ENCODE measurements around the gene PDE8A. TPM values are rescaled to one million over a fixed set of nuclear protein-coding genes. Genes with fewer than 3 reads are reported as not detected.

The PDE8A gene
- total RNA-seq, 5 donors from 2014 or later (not counting 1 experiment from before 2014, with no cell fraction given) = 21.5 to 33.7 (median 25.1) TPM

DNA sequence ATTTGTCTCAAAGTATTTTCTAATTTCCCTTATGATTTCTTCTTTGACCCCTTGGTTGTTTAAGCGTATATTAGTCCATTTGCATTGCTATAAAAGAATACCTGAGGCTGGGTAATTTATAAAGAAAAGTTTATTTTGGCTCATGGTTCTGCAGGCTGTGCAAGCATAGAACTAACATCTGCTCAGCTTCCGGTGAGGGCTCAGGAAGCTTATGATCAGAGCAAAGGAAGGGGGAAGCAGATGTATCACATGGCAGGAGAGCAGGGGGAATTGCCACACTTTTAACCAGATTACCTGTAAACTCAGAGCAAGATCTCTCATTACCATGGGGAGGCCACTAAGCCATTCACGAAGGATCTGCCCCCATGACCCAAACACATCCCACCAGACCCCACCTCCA lies 148.2 kb downstream of the PDE8A start:
- Histone ChIP-seq H3K27ac (ENCODE audit: low read length) (no peak overlapping the region), H3K4me1 (ENCODE audit: control insufficient read depth in 1 of 2, extremely low read depth in 1 of 2, insufficient read depth in 2 of 2, low read length in 2 of 2) (no peaks in the 10 kb centered on the region), H3K4me3 (ENCODE audit: control insufficient read depth in 1 of 2, extremely low read depth in 1 of 2, low read length in 1 of 2) (no peak overlapping the region), H3K36me3 (ENCODE audit: control insufficient read depth in 2 of 2, extremely low read depth in 1 of 2, insufficient read depth in 1 of 2, low read length in 1 of 2) (peaks cover 4 to 9% of the 10 kb centered on the region in 2 donors), H3K27me3 (replicated peaks in 1 of 2; ENCODE audit: control insufficient read depth in 2 of 2, extremely low read depth in 1 of 2, insufficient read depth in 2 of 2, low read length in 1 of 2) (no peaks in the 10 kb centered on the region), H3K9me3 (no peaks in the 10 kb centered on the region)
- CTCF ChIA-PET = no interaction called here
- POLR2A ChIA-PET = no interaction called here
- Mint-ChIP-seq H3K4me3 (no peak overlapping the region), H3K27me3 (no peaks in the 10 kb centered on the region), H3K27ac (no peak overlapping the region), H3K36me3 (peaks cover 84% of the 10 kb centered on the region), H3K9me3 (peaks cover 2 to 4% (median 3%) of the 10 kb centered on the region in 3 donors), H3K4me1 (no peaks in the 10 kb centered on the region)
- DNase-seq (no peak), ATAC-seq (replicated peaks in 1 of 4) (no peak)
- WGBS (ENCODE audit: insufficient coverage) = 100% methylated on average over 1 of the region's 3 CpGs

GRCh38 chr15:85131915-85132314 lies 150.3 kb downstream of the PDE8A start:
- ATAC-seq (replicated peaks in 1 of 4) (no peak), DNase-seq (no peak)
- H3K4me3 Mint-ChIP-seq = no peak overlapping the region
- H3K4me1 Mint-ChIP-seq = no peaks in the 10 kb centered on the region
- ChIA-PET CTCF (no interaction called here), POLR2A (no interaction called here)
- H3K4me1 ChIP-seq (ENCODE audit: control insufficient read depth in 1 of 2, extremely low read depth in 1 of 2, insufficient read depth in 2 of 2, low read length in 2 of 2) = no peaks in the 10 kb centered on the region
- no peak overlapping the region for H3K27ac Mint-ChIP-seq
- no peaks in the 10 kb centered on the region for H3K27me3 Mint-ChIP-seq
- H3K36me3 ChIP-seq (ENCODE audit: control insufficient read depth in 2 of 2, extremely low read depth in 1 of 2, insufficient read depth in 1 of 2, low read length in 1 of 2) = peaks cover 4 to 21% of the 10 kb centered on the region in 2 donors
- H3K9me3 ChIP-seq = no peaks in the 10 kb centered on the region
- H3K4me3 ChIP-seq (ENCODE audit: control insufficient read depth in 1 of 2, extremely low read depth in 1 of 2, low read length in 1 of 2) = no peak overlapping the region
- H3K27ac ChIP-seq (ENCODE audit: low read length) = no peak overlapping the region
- no CpG with 5 or more reads among the region's 1 CpG for WGBS (ENCODE audit: insufficient coverage)
- H3K27me3 ChIP-seq (replicated peaks in 1 of 2; ENCODE audit: control insufficient read depth in 2 of 2, extremely low read depth in 1 of 2, insufficient read depth in 2 of 2, low read length in 1 of 2) = no peaks in the 10 kb centered on the region
- peaks cover 84% of the 10 kb centered on the region for H3K36me3 Mint-ChIP-seq
- H3K9me3 Mint-ChIP-seq = peaks cover 2 to 4% (median 3%) of the 10 kb centered on the region in 3 donors

DNA sequence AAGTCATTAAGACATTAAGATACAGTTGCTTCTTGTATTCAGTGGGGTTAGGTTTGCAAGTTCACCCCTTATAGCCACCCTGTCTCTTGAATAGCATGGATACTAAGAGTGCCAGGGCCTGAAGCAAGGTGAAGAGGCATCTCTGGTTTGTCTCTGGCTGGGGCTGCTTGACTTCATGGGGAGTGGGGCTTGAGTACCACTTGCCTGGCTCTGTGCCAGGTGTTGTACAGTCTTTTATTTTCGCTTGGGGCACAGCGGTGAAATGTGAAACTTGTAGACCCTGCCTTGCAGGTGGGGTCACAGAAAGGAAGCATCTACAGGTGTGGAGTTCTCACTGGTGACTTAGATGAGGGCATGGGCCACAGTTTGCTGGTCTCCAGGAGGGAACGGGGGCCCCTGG lies 152.1 kb downstream of the PDE8A start:
- Mint-ChIP-seq H3K36me3 (peaks cover 83% of the 10 kb centered on the region), H3K4me1 (no peaks in the 10 kb centered on the region), H3K27me3 (no peaks in the 10 kb centered on the region), H3K4me3 (no peak overlapping the region), H3K27ac (no peak overlapping the region), H3K9me3 (peaks cover 2 to 4% (median 3%) of the 10 kb centered on the region in 3 donors)
- Histone ChIP-seq H3K36me3 (ENCODE audit: control insufficient read depth in 2 of 2, extremely low read depth in 1 of 2, insufficient read depth in 1 of 2, low read length in 1 of 2) (peaks cover 12 to 30% of the 10 kb centered on the region in 2 donors), H3K27me3 (replicated peaks in 1 of 2; ENCODE audit: control insufficient read depth in 2 of 2, extremely low read depth in 1 of 2, insufficient read depth in 2 of 2, low read length in 1 of 2) (no peaks in the 10 kb centered on the region), H3K4me3 (ENCODE audit: control insufficient read depth in 1 of 2, extremely low read depth in 1 of 2, low read length in 1 of 2) (no peak overlapping the region), H3K4me1 (ENCODE audit: control insufficient read depth in 1 of 2, extremely low read depth in 1 of 2, insufficient read depth in 2 of 2, low read length in 2 of 2) (no peaks in the 10 kb centered on the region), H3K27ac (ENCODE audit: low read length) (no peak overlapping the region), H3K9me3 (no peaks in the 10 kb centered on the region)
- WGBS (ENCODE audit: insufficient coverage) = 92% methylated on average over 3 of the region's 3 CpGs
- DNase-seq (no peak), ATAC-seq (replicated peaks in 1 of 4) (no peak)
- ChIA-PET CTCF (no interaction called here), POLR2A (no interaction called here)

DNA sequence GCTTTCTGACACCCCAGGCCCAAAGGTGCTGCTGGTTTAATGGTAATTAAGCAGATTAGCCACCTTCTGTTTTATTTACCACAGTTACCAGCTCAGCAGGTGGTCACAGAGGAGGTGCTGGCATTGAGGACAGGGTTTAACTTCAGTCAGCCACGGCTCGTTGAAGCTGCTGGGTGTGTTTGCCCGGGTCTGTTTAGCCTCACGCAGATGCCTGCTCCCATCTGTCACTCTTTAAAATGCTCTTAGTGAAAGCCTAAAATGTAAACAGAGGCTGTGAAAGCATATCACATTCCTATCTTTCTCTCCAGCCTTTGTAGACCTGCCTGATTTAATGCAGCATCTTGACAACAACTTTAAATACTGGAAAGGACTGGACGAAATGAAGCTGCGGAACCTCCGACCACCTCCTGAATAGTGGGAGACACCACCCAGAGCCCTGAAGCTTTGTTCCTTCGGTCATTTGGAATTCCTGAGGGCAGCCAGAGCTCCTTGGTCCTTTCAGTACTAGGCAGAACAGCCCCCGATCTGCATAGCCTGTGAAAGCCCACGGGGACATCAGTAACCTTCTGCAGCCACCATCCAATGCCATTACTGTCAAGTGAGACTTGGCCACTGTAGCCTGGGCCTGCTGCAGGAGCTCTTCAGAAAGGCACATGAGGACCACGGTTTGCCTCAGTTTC lies 156.0 kb downstream of the PDE8A start:
- Histone ChIP-seq H3K27ac (ENCODE audit: low read length) (no peak overlapping the region), H3K27me3 (replicated peaks in 1 of 2; ENCODE audit: control insufficient read depth in 2 of 2, extremely low read depth in 1 of 2, insufficient read depth in 2 of 2, low read length in 1 of 2) (no peaks in the 10 kb centered on the region), H3K36me3 (ENCODE audit: control insufficient read depth in 2 of 2, extremely low read depth in 1 of 2, insufficient read depth in 1 of 2, low read length in 1 of 2) (peaks cover 12 to 33% of the 10 kb centered on the region in 2 donors), H3K9me3 (no peaks in the 10 kb centered on the region), H3K4me1 (ENCODE audit: control insufficient read depth in 1 of 2, extremely low read depth in 1 of 2, insufficient read depth in 2 of 2, low read length in 2 of 2) (no peaks in the 10 kb centered on the region), H3K4me3 (ENCODE audit: control insufficient read depth in 1 of 2, extremely low read depth in 1 of 2, low read length in 1 of 2) (no peak overlapping the region)
- Mint-ChIP-seq H3K4me1 (no peaks in the 10 kb centered on the region), H3K36me3 (peaks cover 59% of the 10 kb centered on the region), H3K27me3 (no peaks in the 10 kb centered on the region), H3K4me3 (no peak overlapping the region), H3K9me3 (peaks cover 0 to 2% (median 0%) of the 10 kb centered on the region in 3 donors), H3K27ac (no peak overlapping the region)
- POLR2A ChIA-PET = no interaction called here
- CTCF ChIA-PET = no interaction called here
- DNase-seq (no peak), ATAC-seq (replicated peaks in 1 of 4) (no peak)
- 86% methylated on average over 7 of the region's 11 CpGs for WGBS (ENCODE audit: insufficient coverage)

GRCh38 chr15:85139391-85139790 lies 157.7 kb downstream of the PDE8A start:
- ATAC-seq (replicated peaks in 1 of 4) (no peak), DNase-seq (no peak)
- no peaks in the 10 kb centered on the region for H3K9me3 ChIP-seq
- 80% methylated on average over 1 of the region's 2 CpGs for WGBS (ENCODE audit: insufficient coverage)
- H3K36me3 Mint-ChIP-seq = peaks cover 44% of the 10 kb centered on the region
- no peaks in the 10 kb centered on the region for H3K4me1 ChIP-seq (ENCODE audit: control insufficient read depth in 1 of 2, extremely low read depth in 1 of 2, insufficient read depth in 2 of 2, low read length in 2 of 2)
- no peak overlapping the region for H3K4me3 ChIP-seq (ENCODE audit: control insufficient read depth in 1 of 2, extremely low read depth in 1 of 2, low read length in 1 of 2)
- POLR2A ChIA-PET = no interaction called here
- H3K9me3 Mint-ChIP-seq = no peaks in the 10 kb centered on the region
- H3K27ac Mint-ChIP-seq = no peak overlapping the region
- no peak overlapping the region for H3K4me3 Mint-ChIP-seq
- no peaks in the 10 kb centered on the region for H3K27me3 ChIP-seq (replicated peaks in 1 of 2; ENCODE audit: control insufficient read depth in 2 of 2, extremely low read depth in 1 of 2, insufficient read depth in 2 of 2, low read length in 1 of 2)
- no peaks in the 10 kb centered on the region for H3K4me1 Mint-ChIP-seq
- H3K27me3 Mint-ChIP-seq = no peaks in the 10 kb centered on the region
- peaks cover 8 to 33% of the 10 kb centered on the region in 2 donors for H3K36me3 ChIP-seq (ENCODE audit: control insufficient read depth in 2 of 2, extremely low read depth in 1 of 2, insufficient read depth in 1 of 2, low read length in 1 of 2)
- CTCF ChIA-PET = no interaction called here
- no peak overlapping the region for H3K27ac ChIP-seq (ENCODE audit: low read length)

- peaks cover 8 to 16% of the 10 kb centered on the region in 2 donors for H3K36me3 ChIP-seq (ENCODE audit: control insufficient read depth in 2 of 2, extremely low read depth in 1 of 2, insufficient read depth in 1 of 2, low read length in 1 of 2)
- no CpG with 5 or more reads among the region's 2 CpGs for WGBS (ENCODE audit: insufficient coverage)
- no peaks in the 10 kb centered on the region for H3K27me3 Mint-ChIP-seq
- no peak overlapping the region for H3K4me3 ChIP-seq (ENCODE audit: control insufficient read depth in 1 of 2, extremely low read depth in 1 of 2, low read length in 1 of 2)
- DNase-seq (no peak), ATAC-seq (replicated peaks in 1 of 4) (no peak)
- peaks cover 24% of the 10 kb centered on the region for H3K36me3 Mint-ChIP-seq
- H3K9me3 ChIP-seq = no peaks in the 10 kb centered on the region
- no peak overlapping the region for H3K27ac ChIP-seq (ENCODE audit: low read length)
- H3K27ac Mint-ChIP-seq = peak overlapping the region in 1 of 2 donors; percentile 5
- H3K4me1 Mint-ChIP-seq = no peaks in the 10 kb centered on the region
- CTCF ChIA-PET = interaction anchor here in 1 of 2 donors (0.7 kb wide), 1 partner anchor 183 kb away, joined by 3 read pairs; no protein-coding TSS in a partner anchor
- no peaks in the 10 kb centered on the region for H3K4me1 ChIP-seq (ENCODE audit: control insufficient read depth in 1 of 2, extremely low read depth in 1 of 2, insufficient read depth in 2 of 2, low read length in 2 of 2)
- no peak overlapping the region for H3K4me3 Mint-ChIP-seq
- no peaks in the 10 kb centered on the region for H3K27me3 ChIP-seq (replicated peaks in 1 of 2; ENCODE audit: control insufficient read depth in 2 of 2, extremely low read depth in 1 of 2, insufficient read depth in 2 of 2, low read length in 1 of 2)
- H3K9me3 Mint-ChIP-seq = no peaks in the 10 kb centered on the region
- POLR2A ChIA-PET = no interaction called here
Measured at GRCh38 chr15:85141726-85142125, 160.1 kb downstream of the PDE8A start.

All from T-cell (primary cell).